GM18520 (cell line): ENCODE results near the gene PDILT.

Experiments
- ATAC-seq: cut with Tn5 transposase; IDR thresholded peaks from one replicate; pipeline ENCODE4 v1.9.1; 2021; ENCODE audit not compliant: unreplicated experiment

The PDILT gene

DNA sequence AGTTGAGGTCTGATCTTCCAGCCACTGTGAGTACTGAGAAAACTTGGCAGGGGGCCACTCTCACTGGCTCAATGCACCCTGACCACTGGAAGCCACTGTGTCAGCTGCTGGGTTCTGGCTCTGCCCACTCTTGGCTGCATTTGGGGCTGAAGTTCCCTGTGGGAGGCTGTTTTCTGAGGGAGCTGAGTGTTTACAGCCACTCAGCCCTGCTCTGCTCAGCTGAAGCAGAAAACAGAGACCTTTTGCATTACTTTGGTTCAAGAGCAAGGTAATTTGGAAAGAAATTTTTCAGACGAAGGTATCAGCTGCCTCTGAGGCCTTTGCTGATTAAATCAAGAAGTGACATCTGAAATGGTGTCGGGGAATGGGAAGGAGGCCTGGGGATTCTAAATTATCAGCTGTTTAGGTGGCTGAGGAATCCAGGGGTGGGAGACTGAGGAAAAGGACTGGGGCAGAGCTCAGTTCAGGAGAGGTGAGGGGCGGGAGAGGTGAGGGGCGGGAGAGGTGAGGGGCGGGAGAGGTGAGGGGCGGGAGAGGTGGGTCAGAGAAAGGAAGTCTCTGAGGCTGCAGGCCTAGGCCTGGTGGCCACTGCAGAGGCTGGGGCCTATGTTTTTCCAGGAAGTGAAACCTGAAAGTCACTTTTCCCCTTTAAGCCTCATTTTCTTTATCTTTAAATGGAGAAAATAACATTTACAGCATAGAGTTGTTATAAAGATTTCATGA, 5.0 kb upstream of the PDILT start, which contains the start of gene ACSM5:
Gene ACSM5, plus strand, starts transcription at position 137 of the 723 bp plus-strand sequence. CDS start 1,951 bp downstream, outside the sequence.
- ATAC-seq, result no peak

DNA sequence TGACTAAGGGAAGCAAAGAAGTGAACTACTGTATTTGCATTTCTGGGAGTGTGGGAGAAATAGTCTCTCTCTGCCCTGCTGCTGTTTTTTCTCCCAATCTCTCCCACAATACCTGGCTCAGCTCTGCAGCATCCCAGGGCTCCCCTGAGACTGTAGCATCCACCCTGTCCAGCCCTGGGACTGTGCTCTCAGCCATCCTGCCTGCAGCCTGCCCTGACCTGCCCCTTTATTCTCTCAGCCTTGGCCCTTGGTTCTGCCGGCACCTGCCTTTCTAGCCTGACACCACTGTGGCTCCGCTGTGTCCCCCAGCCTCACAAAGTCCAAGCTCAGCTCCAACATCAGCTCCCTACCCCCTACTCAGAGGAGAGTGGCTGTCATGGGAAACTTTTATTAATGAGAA, 1.9 kb downstream of the PDILT start:
- ATAC-seq, result no peak

DNA sequence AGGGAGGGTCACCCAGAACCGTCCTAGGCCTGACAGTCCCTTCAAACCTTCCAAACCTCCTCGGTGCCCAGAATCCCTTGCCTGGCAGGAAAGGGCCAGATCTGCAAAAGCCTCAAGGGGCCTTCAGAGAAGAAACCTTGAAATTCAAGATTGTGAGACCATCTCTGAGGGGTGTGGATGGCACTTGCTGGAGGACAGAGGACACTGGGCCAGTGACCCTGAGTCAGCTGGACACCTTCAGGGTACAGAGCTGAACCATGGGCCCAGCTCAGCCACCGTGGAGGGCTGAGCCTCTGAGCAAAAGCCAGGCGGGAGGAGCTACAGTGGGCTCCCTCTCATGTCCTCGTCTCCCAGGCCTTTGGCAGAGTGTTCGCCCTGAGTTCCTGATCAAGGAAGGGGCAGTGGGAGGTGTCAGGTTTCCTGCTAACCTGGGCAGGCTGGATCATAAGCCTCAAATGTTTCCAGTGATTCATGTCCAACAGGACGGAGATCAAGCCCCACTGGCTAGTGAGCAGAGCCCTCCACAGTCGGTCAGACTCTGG, 3.0 kb downstream of the PDILT start:
- no peak for ATAC-seq

DNA sequence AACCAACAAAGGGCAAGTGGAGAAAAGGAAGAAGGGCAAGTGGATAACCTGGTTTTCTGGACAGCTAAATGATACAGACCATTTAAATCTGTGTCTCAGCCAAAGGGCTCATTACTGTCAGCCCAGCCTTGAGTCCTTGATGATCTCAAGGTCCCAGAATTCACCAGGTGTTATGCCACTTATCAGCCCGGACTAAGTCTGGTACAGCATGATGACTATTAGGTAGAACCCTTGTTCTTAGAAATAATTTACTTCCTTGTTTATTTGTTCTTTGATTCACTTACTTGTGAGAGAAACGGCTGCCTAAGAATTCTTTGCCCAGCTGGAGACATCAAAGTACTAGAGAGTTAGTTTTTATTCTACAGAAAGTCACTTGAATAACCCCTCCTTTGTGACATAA, 3.5 kb downstream of the PDILT start:
- ATAC-seq, result no peak

DNA sequence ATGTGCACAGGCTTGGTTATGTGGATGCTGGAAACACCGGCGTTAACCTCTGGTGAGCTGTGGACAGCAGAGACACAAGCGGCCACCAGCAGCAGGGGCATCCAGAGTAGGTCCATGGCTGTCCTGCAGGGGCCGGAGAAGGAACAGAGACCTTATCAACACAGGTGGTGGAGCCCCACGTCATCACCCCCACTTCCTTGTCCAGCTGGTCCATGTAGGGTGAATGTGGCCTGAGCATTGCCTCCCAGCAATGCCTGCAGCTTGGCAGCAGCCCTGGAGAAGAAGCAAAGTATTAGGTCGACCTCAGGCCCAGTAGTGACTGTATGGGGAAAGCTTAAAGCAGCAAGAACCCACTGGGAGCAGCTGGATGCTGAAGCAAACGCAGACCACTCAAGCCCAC, 5.4 kb downstream of the PDILT start:
- ATAC-seq, result no peak

DNA sequence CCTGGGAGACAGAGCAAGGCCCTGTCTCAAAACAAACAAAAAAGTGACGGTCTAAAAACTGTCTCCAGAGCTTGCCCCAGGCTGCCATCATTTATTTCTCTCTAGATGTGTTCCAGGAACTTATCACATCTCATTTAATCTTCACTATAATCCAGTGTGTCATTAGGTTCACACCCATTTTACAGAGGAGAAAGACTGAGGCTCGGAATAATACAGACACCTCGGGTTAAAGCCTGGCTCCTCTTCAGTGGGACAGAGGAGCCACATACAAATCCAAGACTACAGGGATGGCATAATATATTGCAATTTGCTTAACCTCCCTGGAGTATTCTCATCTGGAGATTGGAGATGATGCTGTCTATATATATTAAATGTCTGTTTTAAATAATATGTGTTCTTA, 5.9 kb downstream of the PDILT start:
- no peak for ATAC-seq

DNA sequence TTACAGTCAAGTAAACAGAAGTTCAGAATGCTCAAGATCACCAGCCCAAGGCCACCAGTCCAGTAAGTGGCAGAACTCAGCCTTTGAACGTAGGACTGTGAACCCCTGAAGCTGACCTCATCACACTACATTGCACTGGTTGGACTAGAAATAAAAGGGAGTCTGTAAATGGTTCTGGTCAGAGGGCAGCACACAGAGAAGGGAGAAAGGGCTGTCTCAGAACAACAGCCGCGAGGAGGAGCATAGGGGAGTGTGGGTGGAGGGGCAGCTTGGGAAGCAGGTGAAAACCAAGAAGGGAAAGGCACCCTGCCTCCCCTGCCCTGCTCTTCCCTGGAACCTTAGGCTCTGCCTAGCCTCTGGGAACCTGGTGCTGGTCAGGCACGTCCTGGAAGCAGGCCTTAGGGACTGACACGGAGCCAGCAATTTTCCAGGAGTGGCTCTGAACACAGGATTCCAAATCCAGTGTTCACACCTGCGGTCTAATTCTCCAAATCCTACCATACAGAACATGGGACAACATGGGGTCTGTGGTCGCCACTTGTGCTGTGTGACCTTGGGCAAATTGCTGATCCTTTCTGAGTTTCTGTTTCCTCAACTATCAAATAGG, 7.0 kb downstream of the PDILT start:
- no peak for ATAC-seq

DNA sequence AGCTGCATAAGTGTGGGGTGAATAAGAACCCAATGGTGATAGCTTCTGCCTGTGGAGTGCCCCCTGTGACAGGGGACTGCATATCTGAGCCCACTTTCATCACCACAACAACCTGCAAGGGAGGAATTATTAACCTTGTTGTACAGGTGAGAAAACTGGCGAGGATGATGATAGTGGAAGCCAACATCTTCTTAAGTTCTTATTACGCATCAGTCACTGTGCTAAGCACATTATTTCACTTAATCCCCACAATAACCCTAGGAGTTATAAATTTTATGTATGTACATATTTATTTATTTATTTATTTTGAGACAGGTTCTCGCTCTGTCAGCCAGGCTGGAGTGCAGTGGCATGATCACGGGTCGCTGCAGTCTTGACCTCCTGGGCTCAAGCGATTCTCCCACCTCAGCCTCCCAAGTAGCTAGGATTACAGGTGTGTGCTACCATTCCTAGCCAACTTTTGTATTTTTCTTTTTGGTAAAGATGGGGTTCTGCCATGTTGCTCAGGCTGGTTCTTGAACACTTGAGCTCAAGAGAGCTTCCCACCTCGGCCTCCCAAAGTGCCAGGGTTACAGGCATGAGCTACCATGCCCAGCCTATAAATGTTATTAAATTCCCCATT, 7.6 kb downstream of the PDILT start:
- no peak for ATAC-seq

DNA sequence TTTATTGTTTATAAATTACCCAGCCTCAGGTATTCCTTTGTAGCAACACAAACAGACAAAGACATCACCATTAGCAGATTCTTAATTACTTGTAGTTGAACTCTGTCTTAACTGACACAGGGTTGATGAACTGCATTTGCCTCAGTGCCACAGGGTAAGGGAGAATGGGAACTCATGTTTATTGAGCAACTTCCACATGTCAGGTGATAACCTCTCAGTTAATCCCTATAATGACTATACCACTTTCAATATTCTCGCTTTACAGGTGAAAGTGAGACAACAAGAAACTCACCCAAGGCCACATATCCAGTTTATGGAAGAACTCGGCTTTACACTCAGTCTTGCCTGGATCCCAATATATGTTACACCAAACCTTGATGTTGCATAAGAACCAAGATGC, 8.6 kb downstream of the PDILT start:
- ATAC-seq, result no peak

DNA sequence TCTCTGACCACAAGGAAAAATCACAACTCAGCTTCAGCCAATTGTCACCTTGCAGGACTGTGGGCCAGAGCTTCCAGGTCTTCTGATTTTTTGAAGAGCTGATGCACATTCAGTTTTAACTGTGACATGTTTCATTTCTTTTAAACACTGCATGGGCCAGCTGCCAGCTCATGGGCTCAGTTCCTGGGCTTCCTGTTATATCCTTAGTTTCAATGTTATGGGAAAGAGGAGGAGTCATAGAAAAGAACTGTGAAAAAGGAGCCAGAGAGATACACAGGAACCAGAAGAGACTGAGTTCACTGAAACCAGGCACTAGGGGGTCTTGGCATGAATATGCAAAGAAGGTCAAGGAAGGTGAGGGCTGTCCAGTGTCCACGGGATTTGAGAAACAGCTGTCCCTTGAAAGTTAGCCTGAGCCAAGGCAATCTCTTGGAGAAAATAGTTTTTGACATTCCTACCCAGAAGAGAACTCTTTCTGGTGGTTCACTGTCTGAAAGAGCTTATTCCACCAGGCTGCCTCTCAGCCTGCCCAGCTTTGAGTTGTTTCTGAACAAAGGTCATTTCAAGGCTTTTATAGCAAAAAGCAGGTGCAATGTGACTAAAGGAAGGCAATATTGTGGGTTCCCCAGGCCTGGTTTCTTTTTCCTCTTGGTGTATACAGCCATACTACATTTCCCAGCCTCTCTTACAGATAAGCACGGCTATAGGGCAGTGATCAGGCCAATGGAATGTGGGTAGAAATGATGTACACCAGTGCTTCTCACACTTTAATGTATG, 10.5 kb downstream of the PDILT start:
- no peak for ATAC-seq

DNA sequence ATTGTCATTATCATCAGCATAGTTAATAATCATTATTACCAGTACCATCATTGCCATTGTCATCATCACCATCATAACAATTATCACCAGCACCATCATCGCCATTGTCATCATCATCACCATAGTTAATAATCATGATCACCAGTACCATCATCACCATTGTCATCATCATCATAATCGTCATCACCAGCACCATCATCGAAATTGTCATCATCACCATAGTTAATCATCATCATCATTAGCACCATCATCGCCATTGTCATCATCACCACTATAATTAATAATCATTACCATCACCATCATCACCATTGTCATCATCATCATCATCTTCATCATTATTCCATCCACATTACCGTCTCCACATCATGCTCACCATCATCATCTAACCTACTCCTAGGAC, 13.5 kb downstream of the PDILT start:
- no peak for ATAC-seq

DNA sequence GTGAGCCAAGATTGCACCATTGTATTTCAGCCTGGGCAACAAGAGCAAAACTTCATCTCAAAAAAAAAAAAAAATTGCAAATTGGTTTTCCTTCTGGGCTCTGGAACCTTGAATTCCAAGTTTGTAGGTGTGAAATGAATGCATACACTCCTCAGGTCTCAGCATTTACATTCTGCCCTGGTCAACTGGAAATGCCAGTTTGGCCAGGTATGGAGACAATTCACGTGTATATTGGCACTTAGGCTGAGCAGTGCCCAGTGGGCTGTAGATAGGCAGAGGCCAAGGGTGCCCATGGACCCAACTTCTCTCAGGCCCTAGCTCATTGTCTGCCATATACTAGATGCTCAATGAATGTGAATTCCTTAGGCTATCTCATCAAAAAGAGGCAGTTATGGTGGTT, 15.7 kb downstream of the PDILT start:
- ATAC-seq, result no peak

DNA sequence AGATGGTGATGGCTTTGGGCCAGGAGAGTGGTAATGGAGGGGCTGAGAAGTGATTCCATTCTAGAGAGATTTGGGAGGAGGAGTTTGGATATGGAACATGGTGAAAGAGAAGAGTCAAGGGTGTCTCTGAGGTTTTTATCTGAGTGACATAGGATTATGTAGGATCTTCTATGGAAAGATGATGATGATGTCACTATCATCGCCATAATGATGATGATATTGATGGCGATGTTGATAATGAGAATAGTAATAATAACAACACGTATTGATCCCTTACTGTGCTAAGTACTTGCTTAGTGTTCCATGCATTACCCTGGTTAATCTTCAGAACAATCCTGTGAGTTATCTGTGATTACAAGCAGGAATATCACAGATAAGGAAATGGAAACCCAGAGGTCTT, 16.6 kb downstream of the PDILT start:
- ATAC-seq, result no peak

DNA sequence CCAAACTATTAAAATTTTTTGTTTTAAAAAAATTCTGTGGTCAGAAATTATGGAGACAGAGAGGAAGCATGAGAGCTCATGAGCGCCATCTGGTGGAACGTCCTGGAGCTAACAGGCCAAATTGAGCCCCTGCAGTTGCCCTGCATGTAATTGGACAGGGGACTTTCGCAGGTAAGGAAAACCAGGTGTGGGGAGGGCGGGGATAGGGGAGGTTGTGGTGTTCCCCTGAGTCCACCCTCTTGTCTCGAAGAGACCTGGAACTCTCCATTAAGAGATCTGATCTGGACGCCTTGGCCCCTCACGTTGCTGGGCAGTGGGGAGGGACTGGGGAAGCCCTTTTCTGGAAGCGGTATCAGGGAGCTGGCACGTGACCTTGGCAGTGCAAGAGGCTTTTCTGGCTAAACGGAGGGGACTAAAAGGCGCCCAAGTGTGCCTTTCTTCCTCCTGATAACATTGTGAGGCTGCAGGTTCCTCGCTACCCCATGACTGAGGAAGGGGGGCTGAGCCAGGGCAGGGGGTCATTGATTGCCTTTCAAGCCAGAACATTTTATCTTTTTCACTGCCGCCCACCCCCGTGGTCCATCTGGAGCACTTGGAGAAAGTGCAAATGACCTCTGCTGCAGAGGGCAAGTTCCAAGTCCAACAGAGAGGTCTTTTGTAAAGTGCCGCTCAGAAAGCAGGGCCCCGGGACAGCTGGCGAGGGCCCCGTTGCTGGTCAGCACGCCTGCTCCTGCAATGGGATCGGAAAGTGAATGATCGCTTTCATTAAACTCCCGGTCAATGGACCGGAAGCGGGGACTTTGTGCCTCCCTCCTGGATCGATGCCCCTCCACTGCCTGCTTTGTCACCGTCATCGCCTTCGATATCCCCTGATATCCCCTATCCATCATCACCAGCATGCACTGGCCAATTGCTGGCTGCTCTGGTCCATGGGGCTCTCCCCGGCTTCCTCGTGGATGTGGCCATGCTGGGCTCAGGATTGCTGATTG, 18.4 kb downstream of the PDILT start:
- ATAC-seq, result no peak

DNA sequence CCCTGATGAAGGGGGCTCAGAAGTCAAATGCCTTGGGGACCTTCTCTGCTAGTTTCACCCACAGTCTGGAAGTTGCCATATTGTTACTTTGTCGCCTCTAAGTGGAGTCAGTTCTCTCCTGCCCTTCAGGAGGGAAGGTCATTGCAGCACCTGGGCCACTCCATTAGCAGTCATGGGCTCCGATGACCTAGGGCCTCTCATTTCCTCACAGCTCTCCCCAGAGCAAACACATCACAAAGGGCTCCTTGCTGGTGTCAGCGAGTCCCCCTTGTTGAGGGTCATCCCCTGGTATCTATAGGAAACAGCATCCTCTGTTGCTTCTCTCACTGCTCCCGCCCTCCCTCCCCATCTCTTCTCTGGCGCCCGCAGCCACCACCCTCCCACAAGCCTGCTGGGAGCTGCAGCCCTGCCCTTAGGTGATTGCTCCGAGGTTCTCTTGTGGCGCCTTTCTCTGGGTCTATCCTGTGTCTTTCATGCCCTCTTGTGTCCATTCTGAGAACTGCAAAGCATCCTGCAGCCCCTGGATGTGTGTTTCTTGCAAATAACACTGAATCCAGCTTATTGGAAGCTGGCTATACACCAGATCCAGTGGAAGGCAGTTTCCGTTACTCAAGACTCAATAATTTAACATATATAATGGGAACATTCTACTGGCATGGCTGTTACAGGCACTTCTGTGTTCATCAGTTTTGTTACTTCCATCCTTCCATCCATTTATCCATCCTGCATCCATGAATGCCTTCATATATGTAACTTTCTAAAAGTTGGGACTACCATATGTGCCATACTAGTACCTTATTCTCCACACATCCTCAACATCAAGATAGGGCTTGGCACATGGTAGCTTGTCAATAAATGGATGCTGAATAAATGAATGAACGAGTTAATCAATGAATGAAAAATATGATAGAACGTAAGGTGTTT, 21.2 kb downstream of the PDILT start:
- no peak for ATAC-seq

DNA sequence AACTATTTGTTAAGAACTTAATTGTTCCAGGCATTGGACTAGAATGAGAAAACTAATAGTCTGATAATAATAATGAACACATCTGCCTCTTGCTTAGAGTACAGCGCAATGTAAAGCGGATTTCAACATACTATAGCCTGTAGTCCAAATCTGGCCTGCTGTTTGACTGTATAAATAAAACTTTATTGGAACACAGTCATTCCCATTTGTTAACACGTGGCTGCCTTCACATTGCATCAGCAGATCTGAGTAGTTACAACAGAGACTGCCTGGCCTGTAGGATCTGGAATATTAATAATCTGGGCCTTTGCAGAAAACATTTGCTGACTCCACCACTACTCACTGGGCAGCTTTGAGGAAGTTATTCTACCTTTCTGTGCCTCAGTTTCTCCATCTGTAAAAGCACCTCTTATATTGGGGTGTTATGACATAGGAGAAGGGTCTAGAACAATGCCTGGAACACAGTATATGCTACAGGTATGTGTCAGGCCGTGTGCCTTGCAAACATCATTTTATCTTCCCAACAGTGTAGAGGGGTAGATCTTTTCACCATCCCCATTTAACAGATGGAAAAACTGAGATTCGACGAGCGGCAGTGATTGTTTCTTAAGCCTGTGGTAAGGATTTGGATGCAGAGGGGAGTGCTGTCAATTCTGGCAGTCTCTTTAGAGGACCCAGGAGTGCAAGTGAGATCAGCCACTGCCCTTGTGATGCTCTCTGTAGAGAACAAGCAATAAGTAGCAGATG, 22.2 kb downstream of the PDILT start:
- ATAC-seq, result no peak

DNA sequence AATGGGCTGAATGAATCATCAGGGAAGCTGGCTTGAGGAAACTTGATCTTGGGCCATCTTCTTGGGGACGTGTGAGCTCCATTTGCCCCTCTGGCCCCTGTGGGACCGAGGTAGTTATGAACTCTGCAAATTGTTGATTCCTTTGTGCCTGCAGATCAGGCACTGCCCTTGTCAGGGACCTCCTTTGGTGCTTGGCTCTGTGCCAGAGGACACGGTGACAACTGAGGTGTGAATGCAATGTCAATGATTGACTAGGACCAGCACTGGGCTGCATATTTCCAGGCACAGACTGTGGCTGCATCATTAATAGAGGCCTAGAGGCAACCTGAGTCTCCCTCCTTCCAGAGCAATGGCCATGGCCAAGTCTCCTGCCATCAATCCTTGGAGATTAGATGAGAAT, 23.8 kb downstream of the PDILT start:
- ATAC-seq, result no peak

DNA sequence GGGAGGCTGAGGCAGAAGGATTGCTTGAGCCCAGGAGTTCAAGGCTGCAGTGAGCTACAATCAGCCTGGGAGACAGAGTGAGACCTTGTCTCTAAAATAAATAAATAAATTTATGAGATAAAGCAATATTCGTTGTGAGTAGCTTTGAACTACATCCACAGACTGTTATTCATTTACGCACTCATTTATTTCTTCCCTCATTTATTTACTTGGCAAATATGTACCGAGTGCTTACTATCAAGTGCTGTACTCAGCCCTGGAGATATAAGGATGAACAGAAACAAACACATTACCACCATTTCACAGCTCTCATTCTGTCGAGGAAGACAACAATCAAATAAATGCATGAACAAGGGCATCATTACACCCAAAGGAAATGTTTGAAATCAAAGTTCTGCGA, 27.4 kb downstream of the PDILT start:
- no peak for ATAC-seq
